HG03354 (cell line): ENCODE measurements around the gene AMT.

Source experiments
- ATAC-seq: cut with Tn5 transposase; IDR thresholded peaks from one replicate; pipeline ENCODE4 v1.9.1; 2021; ENCODE audit warnings: mild to moderate bottlenecking; ENCODE audit not compliant: unreplicated experiment, poor library complexity, severe bottlenecking

The AMT gene, protein sequence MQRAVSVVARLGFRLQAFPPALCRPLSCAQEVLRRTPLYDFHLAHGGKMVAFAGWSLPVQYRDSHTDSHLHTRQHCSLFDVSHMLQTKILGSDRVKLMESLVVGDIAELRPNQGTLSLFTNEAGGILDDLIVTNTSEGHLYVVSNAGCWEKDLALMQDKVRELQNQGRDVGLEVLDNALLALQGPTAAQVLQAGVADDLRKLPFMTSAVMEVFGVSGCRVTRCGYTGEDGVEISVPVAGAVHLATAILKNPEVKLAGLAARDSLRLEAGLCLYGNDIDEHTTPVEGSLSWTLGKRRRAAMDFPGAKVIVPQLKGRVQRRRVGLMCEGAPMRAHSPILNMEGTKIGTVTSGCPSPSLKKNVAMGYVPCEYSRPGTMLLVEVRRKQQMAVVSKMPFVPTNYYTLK

DNA sequence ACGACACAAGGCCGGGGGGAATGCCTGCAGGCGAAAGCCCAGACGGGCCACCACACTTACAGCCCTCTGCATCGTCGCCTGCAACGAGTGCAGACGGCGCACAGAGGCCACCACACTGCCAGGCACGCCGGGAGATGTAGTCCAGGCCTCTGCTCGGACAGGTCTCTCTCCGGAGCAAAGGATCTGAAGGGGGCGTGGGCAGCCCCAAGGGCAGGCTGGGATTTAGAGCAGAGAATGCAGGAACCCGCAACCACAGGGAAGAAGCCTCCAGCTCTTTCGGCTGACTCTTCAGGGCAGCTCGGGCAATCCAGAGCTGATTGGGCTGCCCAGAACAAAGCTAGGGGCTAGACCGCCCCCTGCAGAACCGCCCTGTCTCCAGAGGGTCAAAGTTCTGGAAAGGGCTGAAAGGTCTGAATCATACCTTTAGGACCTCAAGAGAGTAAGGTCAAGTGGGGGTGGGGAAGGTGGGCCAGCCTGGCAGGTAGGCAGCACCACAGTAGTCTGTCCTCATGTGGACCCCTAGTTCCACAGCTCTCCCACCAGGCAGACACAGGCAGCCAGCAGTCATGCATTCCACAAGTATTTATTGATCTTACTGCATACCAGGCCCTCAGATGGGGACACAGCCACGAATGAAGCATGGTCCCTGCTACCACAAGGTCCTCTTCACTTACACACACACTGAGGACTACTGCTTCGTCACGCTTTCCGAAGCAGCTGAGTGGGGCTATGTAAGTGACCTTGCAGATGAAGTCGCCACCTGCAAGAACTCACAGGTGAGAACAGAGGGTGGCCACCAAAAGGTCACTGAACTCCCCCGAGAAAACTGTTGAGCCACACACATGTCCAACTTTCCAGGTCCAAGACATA is at the start of gene AMT:
TSS of gene AMT (minus strand) at position 95 of the 870 bp plus-strand sequence. CDS start at position 72, 23 bp downstream.
- no peak for ATAC-seq

DNA sequence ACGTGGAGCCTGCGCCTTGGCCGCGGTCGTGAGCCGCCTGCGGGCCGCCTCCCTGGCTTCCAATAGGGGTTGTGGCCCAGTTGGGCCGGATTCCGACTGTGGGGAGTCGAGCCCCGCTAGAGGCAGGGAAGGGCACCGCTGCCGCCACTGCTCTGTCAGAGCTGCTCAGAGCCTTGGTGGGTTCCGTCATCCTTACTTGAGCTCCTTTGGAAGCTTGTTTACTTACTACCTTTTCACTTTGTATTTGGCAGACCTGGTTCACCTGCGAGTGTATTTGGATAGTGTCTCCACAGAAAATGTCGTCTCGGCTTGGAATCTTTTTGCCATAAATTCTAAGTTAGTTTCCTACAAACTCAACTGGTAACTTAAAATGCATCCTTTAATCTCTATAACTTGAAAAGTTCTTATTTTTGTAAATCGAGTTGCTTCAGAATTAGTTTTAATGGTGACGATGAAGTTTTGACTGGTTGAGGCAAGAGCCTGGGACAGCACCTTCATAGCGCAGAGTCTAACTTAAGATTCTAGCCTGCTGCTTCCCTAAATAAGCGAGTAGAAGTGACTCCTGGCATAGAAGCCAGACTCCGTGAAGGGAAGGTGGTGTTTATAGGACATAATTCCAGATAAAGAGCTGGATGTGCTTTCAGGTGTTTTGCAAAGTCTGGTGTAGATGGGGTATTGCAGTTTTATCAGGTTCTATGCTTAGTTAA is 48.6 kb upstream of the AMT start:
- ATAC-seq: peak; percentile 35

DNA sequence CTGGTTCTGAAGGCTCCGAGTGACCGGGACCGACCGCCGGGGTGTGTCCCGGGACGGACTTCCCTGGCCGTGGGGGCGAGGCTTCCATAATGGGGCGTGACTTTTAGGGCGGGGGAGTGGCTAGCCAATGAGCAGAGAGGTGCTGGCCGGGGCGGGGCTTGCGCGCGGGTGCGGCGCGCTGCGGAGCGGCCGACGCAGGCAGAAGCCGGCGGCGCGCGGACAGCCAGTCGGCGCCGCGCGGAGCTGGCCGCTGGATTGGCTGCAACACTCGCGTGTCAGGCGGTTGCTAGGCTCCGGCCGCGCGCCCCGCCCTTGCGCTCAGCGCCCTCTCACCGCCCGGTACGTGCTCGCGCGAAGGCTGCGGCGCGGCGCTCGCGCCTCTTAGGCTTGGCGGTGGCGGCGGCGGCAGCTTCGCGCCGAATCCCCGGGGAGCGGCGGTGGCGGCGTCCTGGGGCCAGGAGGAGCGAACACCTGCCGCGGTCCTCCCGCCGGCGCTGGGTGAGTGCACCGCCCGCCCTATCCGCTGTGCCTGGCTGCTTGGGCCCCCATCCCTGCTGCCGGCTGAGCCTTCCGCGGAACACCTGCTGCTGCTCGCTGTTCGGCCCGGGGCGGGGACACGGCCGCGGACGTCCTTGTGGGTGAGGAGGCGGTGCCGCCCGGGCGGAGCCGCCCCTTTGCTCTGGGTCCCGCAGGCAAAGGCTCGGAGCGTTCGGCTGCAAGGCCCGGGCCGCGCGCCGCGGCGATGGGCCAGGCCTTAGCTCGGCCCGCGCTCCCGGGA is 47.9 kb upstream of the AMT start, which contains the start of gene DAG1:
TSS of gene DAG1 (plus strand) at position 332 of the 778 bp plus-strand sequence. CDS start 40,268 bp downstream, outside the sequence.
- peak; percentile 83 for ATAC-seq

DNA sequence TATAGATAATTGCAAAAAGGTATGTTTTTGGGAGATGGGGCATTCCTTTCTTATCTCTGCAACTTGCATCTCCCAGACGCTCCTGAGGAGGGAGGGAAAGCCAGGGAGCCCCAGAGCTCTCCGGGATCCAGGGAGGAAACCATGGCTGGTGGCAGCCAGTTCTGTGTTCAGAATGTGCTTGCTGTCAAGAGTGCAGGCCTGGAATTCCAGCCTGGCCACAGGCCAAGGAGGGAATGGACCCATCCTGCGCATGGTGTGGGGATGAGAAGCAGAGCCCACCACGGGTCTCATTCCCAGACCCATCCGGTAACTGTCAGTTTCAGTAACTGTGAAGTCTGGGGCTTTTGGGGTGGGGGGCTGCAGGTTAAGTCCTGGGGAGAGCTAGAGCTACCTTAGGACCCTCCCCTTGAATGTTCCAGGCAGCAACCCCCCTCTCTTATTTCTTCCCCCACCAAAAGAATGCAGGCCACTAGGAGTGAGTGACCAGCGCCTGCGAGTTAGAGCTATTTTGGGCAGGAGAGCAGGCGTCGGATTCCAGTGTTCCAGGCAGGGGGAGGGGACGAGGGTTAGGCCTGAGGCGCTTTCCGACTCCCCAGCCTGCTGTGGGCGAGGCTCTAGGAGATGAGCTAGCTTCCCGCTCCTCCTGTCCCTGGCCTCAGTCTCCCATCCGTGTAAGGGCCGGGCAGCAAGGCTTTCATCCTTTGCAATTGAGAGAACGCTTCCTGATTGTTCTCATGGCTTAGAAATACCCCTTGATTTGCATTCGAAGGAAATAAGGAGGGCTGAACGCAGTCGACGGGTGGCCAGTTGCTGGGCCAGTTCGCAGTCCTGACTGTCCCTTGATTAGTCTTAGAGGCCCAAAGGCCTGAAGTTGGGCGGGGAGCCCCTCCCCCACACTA is 47.0 kb upstream of the AMT start:
- no peak for ATAC-seq

DNA sequence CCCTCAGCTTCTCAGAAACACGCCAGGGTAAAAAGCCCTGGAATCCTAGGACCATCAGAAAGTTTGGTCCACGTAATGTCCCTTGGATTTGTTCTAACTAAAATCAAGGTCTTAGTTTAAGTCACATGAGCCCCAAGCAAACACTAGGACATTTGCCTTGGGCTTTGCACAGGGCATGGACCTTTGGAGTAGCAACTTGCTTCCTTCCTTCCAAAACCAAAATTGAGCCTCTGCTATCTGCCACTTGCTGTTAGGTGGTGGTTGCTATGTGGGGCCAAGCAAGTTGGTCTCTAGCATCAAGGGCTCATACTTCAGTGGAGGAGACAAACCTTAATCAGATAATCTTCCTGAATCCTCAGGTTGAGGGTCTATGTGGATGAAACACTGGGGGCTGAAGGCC is 43.8 kb upstream of the AMT start:
- no peak for ATAC-seq

DNA sequence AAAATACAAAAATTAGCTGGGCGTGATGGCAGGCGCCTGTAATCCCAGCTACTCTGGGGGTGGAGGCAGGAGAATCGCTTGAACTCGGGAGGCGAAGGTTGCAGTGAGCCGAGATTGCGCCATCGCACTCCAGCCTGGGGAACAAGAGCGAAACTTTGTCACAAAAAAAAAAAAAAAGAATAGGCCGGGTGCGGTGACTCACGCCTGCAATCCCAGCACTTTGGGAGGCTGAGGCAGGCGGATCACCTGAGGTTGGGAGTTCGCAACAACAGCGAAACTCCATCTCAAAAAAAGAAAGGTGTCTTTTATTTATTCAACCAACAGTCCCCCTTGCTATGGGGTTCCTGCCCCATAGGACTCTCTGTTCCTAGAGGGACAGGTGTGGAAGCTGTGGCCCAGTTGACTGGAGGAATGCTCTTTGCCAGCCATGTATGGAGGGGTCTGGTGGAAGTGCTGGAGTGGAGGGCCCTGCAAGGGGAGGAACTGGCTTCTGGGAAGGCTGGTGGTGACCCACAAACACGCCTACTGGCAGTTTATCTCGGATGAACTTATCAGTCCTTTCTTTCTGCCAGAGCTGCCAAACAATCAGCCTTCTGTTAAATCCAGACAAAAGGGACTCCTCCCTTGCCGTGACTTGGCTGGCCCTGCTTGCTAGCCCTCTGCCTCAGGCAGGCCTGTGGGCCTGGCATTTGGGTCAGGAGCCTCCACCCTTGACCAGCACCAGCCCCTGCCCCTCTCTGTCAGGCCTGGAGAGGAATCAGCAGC is 43.2 kb upstream of the AMT start:
- no peak for ATAC-seq

DNA sequence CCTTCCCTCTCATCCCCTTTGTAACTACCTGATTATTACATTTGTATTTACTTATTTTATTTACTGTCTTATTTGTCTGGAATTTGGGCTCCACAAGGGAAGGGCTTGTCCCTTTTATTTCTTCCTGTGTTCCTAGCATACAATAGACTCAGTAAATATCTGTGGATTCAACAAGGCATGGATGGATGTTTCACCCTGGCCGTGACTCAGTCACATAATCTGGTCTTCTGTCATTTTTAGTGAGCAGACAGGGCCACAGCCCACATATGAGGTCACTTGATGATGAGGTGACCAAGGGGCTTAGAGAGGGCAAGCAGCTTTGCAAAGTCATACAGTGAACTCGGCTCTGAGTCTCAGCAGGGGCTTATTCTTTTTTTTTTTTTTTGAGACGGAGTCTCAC is 39.9 kb upstream of the AMT start:
- ATAC-seq: no peak

DNA sequence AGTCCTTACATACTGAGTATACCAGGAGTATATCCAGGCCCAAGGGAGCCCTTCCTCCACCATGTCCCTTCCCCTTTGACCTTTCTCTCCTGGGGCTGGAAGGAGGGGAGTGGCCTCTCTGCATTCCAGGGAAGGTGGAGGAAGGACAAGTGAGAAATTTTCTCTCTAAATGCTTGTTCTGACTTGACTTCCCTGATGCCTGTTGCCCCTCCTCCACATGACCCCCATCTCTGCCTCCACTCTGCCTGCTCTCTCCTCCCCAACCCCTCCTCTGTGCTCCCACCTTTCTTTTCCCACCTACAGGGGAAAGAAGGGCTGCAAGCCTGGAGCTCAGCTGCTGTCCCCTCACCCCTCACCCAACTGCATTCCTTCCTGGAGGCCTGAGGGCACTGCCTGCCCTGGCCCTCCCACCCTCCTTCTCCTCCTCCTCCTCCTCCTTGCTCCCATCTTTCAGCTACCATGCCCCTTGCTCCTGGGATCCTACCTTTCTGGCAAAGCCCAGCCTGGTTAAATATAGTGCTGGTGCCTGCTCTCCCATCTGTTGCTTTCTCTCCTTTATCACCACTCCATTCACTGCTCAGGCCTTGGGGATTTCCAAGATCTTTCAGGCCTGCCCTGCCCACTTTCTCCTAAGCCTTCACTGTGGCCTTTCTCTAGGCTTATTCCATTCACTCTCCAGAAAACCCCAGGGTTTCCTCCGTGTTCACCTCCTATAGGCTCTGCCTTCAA is 39.3 kb upstream of the AMT start:
- ATAC-seq: no peak

DNA sequence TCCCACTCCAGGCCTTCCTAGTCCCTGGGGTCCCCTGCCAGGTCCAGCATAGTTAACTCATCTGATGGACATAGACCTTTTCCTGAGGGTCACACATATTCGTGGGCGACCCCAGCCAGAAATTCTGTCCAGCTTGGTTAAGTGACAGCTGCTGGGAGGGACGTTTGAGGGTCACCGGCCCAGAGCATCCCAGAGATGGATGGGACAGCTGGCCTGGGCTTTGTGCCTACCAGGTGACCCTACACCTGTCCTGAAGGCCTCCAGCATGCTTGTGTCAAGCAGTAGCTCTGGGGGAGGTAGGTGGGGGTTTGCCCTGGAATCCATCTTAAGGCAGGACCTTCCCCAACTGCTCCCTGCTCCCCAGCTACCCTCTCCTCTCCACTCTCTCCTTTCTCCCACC is 38.7 kb upstream of the AMT start:
- no peak for ATAC-seq

DNA sequence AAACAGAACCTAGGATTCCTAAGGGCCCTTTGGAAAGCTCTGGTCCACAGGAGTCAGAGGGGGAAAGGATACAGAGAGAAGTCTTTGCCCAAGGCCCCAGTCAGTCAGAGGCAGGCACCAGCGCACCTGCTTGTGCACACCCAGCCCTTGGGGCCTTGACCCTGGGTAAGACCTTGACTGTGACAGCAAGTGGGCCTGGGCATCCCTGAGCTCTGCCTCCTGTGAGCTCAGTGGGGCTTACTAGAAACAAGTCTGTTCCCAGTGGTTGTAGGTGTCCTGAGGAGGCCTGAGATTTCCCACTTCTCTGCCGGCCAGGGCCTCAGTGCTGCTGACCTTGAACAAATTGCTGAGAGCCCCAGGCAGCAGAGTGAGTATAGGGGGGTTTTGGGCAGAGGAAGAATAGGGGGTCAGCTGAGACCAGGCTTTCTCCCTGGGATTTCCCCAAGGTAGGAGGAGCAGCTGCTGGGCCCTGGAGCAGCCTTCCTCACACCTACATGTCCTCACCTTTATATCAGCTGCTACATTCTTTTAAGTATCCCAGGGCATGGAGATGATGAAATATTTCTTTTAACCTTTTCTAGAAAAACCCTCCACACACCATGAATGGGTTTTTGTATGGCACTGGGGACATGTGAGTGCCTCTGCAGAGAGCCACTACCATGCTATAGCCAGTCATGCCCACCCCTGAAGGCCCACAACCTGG is 38.1 kb upstream of the AMT start:
- no peak for ATAC-seq

DNA sequence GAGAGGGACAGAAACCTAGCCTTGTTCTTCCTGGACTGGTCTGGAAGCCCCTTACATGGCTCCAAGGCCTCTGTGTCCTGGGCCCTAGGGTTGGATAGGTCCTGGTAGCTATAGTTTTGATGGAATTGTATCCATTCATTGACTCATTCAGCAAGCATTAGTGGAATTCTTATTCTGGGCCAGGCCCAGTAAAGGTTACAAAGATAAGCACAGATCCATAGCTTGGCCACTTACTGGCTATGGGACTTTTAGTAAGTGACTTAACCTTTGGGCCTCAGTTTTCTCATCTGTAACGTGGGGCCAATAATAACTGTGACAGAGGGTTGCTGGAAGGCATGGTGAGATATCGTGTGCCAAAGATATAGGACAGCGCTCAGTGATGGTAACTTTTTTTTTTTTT is 34.2 kb upstream of the AMT start:
- no peak for ATAC-seq

DNA sequence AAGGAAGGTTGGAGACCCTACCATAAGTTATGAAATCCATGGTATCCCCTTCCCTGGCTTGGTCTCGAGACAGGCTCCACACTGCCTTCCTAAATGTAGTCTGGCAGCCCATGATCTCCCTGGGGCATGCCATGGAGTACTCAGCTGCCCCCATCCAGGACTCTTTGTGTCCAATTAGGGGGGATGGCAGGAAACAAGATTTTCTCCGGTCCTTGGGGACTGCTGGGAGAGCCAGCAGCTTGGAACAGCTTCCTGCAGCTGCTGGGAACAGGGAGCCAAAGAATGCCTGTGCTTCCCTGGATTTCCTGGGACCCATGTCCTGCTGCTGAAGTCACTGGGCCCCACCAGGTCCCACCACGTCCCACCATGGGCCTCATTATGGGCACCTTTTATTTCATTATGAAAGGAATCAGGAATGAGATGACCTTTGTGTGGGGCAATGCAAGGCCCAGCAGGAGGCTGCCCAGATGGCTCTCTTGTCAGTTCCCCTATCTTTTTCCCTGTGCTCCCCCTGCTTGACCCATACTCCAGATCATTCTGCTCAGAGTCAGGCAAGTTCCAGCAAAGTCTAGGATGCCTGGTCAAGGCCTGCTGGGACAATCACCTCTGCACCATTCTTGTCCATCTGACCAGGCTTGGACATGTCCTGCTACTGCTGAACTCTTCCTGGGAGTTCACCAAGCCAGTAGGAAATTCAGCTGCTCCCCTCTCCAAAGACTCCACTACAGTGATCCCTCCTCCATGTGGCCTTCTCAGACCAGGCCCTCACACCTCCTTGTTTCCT is 32.8 kb upstream of the AMT start:
- ATAC-seq: no peak

DNA sequence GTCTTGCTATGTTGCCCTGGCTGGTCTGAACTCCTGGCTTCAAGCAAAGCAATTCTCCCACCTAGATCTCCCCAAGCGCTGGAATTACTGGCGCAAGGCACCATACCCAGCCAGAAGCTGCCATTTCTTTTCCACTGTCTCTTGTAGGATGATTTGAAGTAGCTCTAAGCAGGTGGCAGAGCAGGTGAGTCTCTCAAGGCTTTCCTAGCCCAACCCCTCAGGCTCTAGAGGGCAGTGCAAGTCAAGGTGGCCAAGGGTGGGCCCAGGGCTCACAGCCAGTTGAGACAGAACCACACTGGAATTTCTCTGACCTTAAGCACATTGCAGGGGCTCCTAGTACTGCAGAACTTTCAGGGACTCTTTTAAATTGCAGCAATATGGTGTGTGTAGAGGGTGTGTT is 32.2 kb upstream of the AMT start:
- no peak for ATAC-seq

DNA sequence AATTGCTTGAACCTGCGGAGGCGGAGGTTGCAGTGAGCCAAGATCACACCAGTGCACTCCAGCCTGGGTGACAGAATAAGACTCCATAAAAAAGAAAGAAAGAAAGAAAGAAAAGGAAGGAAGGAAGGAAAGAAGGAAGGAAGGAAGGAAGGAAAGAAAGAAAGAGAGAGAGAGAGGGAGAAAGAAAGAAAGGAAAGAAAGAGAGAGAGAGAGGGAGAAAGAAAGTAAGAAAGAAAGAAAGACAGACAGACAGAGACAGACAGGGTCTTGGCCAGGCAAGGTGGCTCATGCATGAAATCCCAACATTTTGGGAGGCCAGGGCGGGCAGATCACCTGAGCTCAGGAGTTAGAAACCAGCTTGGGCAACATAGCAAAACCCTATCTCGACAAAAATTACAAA is 31.3 kb upstream of the AMT start:
- no peak for ATAC-seq

DNA sequence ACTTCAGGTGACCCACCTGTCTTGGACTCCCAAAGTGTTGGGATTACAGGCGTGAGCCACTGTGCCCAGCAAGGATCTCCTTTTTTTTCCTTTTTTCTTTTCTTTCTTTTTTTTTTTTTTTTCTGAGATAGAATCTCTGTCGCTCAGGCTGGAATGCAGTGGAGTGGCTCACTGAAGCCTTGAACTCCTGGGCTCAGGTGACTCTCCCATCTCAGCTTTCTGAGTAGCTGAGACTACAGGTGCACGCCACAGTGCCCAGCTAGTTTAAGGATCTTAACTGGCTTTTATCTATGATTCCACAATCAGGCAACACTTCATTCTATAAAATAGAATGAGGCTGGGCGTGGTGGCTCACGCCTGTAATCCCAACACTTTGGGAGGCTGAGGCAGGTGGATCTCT is 23.1 kb upstream of the AMT start:
- no peak for ATAC-seq

DNA sequence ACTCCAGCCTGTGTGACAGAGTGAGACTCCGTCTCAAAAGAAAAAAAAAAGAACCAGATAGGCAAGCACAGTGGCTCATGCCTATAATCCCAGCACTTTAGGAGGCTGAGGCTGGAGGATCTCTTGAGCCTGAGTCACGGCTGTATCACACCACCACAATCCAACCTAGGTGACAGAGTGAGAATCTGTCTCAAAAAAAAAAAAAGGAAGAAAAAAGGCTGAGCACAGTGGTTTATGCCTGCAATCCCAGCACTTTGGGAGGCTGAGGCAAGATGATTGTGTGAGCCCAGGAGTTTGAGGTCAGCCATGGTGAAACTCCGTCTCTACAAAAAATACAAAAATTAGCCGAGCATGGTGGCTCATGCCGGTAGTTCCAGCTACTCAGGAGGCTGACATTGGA is 12.5 kb upstream of the AMT start:
- ATAC-seq: no peak
